SK-N-SH (cell line): Measurements from ENCODE around the gene ADD1.

ENCODE experiments used
- SIN3A ChIP-seq: IDR thresholded peaks from 2 replicates; pipeline ENCODE4 v1.6.1; 2012; ENCODE audit warnings: low read depth, mild to moderate bottlenecking, low read length, moderate library complexity, borderline replicate concordance
- SMC3 ChIP-seq: IDR thresholded peaks from 2 replicates; pipeline ENCODE4 v1.6.1; 2012; ENCODE audit warnings: low read depth, low read length, improper control_type of control experiment
- TF ChIP-seq, protein P1 (sequence below): fragments of 200-600 bp; sonication (generic); IDR thresholded peaks from 2 replicates; pipeline ENCODE4 v1.6.1; 2017; ENCODE audit warnings: antibody characterized with exemption, mild to moderate bottlenecking, moderate library complexity

DNA sequence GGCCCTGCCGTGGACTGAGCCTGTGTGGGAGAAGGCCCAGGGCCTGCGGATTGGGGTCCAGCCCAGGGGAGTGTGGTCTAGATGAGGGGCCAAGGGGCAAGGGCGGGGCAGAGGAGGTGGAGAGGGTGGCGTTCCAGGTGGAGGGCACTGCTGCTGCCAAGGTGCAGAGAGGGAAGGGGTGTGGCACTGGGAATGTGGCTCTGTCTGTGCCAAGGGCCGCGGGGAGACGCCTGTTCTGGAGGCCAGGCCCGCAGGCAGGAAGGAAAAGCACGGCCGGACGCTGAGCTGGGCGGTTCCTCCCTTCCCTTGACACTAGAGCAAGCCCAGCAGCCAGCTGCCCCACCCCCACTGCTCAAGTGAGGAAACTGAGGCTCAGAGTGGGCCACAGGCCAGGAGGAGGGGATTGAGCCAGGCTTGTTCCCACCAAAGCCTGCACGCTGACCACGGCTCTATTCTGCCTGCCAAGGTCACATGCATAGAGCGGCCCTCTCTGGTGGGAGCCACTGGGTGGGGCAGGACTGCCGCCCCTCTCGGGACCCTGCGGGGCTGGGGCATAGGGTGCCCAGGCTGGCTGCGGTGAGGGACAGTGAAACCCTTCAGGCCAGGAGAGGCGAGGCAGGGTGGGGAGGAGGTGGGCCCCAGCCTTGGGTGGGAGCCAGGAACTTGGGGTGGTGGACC lies 37.8 kb upstream of the ADD1 start:
- TF ChIP-seq, protein P1, sequence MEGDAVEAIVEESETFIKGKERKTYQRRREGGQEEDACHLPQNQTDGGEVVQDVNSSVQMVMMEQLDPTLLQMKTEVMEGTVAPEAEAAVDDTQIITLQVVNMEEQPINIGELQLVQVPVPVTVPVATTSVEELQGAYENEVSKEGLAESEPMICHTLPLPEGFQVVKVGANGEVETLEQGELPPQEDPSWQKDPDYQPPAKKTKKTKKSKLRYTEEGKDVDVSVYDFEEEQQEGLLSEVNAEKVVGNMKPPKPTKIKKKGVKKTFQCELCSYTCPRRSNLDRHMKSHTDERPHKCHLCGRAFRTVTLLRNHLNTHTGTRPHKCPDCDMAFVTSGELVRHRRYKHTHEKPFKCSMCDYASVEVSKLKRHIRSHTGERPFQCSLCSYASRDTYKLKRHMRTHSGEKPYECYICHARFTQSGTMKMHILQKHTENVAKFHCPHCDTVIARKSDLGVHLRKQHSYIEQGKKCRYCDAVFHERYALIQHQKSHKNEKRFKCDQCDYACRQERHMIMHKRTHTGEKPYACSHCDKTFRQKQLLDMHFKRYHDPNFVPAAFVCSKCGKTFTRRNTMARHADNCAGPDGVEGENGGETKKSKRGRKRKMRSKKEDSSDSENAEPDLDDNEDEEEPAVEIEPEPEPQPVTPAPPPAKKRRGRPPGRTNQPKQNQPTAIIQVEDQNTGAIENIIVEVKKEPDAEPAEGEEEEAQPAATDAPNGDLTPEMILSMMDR = no peak
- TF ChIP-seq SMC3 = no peak
- TF ChIP-seq SIN3A = no peak
